Ishikawa (cell line): ENCODE results near the gene IGFBP2.

ENCODE experiments used
- CEBPB ChIP-seq: IDR thresholded peaks from 2 replicates; pipeline ENCODE4 v1.6.1; 2012
- CREB1 ChIP-seq: IDR thresholded peaks from 2 replicates; pipeline ENCODE4 v1.6.1; 2012; ENCODE audit warnings: low read depth
- EP300 ChIP-seq: IDR thresholded peaks from 2 replicates; pipeline ENCODE4 v1.6.1; 2012; ENCODE audit warnings: borderline replicate concordance
- MAX ChIP-seq: IDR thresholded peaks from 2 replicates; pipeline ENCODE4 v1.6.1; 2012
- RAD21 ChIP-seq: IDR thresholded peaks from 2 replicates; pipeline ENCODE4 v1.6.1; 2012; ENCODE audit warnings: low read depth
- REST ChIP-seq: IDR thresholded peaks from 2 replicates; pipeline ENCODE4 v1.6.1; 2012; ENCODE audit warnings: low read depth, mild to moderate bottlenecking
- TAF1 ChIP-seq: IDR thresholded peaks from 2 replicates; pipeline ENCODE4 v1.6.1; 2012; ENCODE audit warnings: low read depth, mild to moderate bottlenecking

GRCh38 chr2:216695401-216695821 lies 62.2 kb downstream of the IGFBP2 start, which contains the start of gene IGFBP5:
- TF ChIP-seq TAF1 (no peak; the same call in 1 of the 2 replicates), MAX (no peak), EP300 (peak; percentile 32; the same call in 1 of the 2 replicates), CEBPB (peak; percentile 22), CREB1 (no peak), REST (no peak), RAD21 (no peak)
